Measurements from ENCODE around the gene HAUS6.
"Not testable (repeated sequence)": the region's sequence is repeated elsewhere in the genome, so short reads cannot be mapped to it uniquely, and the experiment has no call there.

Gene HAUS6, protein sequence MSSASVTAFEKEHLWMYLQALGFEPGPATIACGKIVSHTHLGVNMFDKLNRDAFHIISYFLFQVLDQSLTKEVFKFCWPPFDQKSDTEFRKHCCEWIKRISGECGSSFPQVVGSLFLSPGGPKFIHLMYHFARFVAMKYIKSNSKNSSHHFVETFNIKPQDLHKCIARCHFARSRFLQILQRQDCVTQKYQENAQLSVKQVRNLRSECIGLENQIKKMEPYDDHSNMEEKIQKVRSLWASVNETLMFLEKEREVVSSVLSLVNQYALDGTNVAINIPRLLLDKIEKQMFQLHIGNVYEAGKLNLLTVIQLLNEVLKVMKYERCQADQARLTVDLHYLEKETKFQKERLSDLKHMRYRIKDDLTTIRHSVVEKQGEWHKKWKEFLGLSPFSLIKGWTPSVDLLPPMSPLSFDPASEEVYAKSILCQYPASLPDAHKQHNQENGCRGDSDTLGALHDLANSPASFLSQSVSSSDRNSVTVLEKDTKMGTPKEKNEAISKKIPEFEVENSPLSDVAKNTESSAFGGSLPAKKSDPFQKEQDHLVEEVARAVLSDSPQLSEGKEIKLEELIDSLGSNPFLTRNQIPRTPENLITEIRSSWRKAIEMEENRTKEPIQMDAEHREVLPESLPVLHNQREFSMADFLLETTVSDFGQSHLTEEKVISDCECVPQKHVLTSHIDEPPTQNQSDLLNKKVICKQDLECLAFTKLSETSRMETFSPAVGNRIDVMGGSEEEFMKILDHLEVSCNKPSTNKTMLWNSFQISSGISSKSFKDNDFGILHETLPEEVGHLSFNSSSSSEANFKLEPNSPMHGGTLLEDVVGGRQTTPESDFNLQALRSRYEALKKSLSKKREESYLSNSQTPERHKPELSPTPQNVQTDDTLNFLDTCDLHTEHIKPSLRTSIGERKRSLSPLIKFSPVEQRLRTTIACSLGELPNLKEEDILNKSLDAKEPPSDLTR

DNA sequence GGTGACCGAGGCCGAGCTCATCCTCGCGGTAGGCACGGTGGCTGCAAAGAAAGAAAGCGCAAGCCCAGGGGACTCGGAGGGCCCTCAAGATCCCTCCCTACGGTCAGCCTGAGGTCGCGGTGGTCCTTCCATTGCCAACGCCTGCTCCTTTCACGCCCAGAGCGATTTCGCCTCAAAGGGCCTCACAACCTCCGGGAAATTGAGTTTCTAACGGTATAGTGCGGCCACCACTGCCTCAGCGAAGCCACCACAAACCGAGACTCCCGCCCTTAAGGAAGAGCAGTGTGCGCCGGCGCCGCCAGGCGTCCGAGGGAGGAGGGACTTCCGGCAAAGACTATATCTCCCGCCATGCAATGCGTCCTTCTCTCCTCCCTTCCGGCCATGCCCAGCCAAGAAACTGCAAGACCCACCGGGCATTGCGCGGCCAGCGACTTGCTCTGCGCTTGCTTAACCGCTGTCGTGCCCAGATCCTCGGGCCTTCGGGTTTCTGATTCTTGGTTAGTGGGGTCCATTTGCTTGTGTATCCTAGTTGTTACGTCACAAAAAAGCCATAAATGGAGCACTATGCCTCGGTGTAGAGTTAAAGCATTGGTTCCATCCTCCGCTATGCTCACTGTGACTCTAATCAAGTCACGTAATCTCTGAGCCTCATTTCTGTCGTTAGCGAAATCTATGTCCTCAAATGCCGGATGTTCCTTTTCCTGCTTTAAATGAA is at the start of gene HAUS6:
Gene HAUS6 (minus strand): TSS at position 274 of the 715 bp plus-strand sequence. CDS start 253 bp downstream, at position 21.
- peak; percentile 81 to 89 for DNase-seq (ENCODE audit: extremely low read depth in 1 of 2, low read depth in 1 of 2)

DNA sequence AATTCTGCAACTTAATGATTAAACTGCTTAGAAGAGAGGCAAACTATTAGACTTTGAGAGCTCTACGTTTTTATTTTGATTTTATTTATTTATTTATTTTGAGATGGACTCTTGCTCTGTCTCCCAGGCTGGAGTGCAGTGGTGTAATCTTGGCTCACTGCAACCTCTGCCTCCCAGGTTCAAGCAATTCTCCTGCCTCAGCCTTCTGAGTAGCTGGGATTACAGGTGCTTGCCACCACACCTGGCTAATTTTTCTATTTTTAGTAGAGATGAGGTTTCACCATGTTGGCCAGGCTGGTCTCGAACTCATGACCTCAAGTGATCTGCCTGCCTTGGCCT is 49.4 kb upstream of the HAUS6 start:
- DNase-seq (ENCODE audit: extremely low read depth in 1 of 2, low read depth in 1 of 2) = not testable (repeated sequence)

DNA sequence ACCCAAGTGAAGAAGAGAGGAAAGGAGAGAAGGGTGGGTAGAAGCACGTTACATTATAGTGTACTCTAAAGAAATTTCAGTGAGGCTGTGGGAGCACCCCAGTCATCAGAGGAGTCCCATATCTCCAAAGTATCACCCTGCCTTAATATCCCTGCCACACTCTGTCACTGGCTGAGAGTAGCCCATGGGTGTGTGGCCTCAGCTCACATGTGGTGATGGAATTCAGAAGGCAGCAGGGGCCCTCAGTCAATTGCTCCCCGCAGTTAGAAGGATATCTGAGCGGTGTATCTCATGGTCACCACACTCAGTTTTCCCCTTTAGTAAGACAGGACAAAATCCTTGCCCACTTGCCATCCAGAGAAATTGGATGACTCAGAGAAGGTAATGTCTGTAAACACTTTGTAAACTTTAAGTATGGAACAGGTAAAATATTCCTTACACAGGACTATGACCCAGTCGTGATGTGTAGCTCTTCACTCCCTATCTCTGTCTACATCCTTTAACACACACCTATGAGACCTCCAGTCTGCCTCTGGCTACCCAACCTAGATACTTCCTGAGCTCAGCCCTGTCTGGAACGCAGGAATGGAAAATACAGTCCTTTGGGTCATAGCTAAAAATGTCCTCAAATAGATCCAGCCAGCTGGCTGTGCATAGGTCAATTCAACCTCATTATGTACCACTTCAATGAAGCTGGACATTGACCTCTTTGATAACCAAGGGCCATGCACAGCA is 48.9 kb upstream of the HAUS6 start:
- no peak for DNase-seq (ENCODE audit: extremely low read depth in 1 of 2, low read depth in 1 of 2)

DNA sequence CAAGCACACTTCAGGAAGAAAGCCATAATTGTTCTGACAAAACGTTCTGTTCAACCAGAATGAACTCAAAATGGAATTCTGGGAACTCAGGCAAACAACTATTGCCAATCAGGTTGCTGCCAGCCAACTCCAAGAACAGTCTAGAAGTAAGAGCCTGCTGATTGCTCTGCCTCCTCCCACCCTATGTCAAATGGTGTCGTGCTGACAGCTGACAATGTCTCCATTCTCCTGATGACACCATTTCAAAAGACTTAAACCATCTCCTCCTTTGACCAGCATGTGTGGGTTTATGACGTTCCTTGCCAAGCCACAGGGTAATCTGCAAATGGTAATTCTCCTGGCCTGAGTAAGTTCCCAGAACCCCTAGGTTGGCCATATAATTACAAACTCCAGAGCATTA is 46.5 kb upstream of the HAUS6 start:
- DNase-seq (ENCODE audit: extremely low read depth in 1 of 2, low read depth in 1 of 2) = no peak

DNA sequence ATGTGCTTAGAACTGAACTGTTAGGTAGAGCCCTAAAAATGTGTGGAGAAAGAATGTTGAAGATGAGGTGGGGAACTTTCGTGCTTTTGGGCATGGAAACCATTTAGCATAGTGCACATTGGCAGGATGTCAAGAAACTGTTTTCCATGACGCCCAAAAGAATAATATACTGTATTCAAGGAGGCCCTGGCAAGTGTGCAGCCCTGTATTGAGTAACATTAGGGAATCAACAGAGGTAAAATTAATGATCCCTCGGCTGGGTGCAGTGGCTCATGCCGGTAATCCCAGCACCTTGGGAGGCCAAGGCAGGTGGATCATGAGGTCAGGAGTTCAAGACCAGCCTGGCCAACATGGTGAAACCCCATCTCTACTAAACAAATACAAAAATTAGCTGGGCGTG is 45.5 kb upstream of the HAUS6 start:
- DNase-seq (ENCODE audit: extremely low read depth in 1 of 2, low read depth in 1 of 2) = no peak

DNA sequence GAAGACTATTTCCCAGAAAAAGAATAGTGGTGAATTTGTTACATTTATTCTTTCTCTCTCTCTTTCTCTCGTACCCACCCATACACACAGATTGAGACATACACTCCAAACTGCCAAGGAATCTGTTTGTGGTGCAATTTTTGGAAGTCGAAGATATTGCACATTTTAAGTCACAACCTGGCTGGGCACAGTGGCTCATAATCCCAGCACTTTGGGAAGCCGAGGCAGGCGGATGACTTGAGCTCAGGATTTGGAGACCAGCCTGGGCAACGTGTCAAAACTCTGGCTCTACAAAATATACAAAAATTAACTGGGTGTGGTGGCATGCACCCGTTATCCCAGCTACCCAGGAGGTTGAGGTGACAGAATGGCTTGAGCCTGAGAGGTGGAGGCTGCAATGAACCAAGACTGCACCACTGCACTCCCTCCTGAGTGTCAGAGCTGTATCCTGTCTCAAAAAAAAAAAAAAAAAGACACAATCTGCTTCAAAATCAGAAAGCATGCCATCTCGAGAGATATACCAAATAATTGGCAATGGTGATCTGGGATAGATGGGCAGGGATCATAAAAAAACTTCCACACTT is 43.8 kb upstream of the HAUS6 start:
- DNase-seq (ENCODE audit: extremely low read depth in 1 of 2, low read depth in 1 of 2) = no peak

DNA sequence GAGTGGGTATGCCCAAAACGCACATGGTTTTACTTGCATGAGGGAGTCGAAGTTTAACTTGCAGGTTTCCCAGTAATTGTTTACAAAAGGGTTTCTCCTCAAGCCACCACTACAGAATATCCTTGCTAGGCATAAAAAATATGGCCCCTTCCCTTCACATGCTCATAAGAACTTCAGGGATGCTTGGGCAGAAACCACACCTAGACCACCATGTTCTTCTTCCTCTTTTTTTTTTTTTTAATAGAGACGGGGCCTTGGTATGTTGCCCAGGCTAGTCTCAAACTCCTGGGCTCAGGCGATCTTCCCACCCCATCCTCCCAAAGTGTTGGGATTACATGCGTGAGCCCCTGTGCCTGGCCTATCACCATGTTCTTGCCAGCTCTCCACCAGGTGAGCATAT is 43.2 kb upstream of the HAUS6 start:
- no peak for DNase-seq (ENCODE audit: extremely low read depth in 1 of 2, low read depth in 1 of 2)

DNA sequence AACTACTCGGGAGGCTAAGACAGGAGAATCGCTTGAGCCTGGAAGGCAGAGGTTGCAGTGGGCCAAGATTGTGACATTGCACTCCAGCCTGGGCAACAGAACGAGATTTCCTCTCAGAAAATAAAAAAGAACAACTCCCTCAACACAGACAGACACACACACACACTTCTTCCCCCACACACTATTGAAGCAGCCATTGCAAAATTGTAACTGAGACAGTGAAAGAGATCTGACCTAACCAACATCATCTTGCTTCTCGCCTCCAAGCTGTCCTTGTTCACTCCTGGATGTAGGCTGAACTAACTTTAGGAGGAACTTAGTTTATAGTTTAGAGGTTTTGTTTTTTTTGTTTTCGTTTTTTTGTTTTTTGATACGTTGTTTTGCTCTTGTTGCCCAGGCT is 37.6 kb upstream of the HAUS6 start:
- no peak for DNase-seq (ENCODE audit: extremely low read depth in 1 of 2, low read depth in 1 of 2)

DNA sequence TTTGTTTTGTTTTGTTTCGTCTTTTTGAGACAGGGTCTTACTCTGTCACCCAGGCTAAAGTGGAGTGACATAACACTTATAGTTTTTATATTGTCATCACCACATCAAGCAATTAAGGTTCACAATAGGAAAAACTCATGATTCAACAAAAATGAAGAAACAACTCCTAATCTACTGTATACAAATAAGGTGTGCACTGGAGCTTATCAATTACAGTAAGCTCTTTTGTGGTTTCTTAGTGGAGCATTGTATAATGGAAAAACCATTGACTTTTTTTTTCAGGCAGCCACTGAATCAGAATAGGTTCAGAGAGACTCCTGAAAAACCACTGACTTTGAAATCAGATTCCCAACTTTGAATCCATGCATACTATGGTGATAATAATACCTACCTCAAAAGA is 35.4 kb upstream of the HAUS6 start:
- DNase-seq (ENCODE audit: extremely low read depth in 1 of 2, low read depth in 1 of 2) = no peak

DNA sequence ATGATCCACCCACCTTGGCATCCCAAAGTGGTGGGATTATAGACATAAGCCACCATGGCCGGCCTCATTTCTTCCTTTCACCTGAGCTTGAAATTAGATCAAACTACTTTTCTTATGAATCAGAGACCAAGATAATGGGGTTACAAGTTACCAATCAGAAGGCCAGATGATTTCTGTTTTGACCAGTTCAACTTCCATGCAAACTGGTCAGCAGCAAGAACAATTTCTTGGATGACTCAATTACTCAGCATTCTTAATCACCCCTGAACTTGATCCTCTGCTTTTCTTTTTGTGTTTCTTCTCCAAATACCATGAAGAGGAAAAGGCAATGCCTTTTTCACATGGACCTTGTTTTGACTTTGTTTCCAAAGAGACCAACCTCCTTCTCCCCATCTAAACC is 34.6 kb upstream of the HAUS6 start:
- no peak for DNase-seq (ENCODE audit: extremely low read depth in 1 of 2, low read depth in 1 of 2)

DNA sequence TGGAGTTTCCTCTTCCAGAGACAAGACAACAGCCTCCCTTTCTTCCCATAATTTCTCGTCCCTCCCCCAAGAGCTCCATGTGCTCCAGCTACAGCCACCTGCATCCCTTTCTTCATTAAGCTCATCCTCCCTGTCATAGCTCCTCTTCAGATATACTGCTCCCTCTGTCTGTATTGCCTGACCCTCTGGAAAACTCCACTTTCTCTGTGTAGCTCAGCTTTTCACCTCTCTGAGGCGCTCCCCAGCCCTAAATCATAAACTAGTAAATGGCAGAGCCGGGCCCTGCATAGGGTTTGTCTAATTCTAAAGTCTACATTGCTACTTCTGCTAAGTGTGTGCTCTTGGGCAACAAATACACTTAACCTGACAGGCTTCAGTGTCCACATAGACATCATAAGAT is 33.4 kb upstream of the HAUS6 start:
- DNase-seq (ENCODE audit: extremely low read depth in 1 of 2, low read depth in 1 of 2) = no peak

DNA sequence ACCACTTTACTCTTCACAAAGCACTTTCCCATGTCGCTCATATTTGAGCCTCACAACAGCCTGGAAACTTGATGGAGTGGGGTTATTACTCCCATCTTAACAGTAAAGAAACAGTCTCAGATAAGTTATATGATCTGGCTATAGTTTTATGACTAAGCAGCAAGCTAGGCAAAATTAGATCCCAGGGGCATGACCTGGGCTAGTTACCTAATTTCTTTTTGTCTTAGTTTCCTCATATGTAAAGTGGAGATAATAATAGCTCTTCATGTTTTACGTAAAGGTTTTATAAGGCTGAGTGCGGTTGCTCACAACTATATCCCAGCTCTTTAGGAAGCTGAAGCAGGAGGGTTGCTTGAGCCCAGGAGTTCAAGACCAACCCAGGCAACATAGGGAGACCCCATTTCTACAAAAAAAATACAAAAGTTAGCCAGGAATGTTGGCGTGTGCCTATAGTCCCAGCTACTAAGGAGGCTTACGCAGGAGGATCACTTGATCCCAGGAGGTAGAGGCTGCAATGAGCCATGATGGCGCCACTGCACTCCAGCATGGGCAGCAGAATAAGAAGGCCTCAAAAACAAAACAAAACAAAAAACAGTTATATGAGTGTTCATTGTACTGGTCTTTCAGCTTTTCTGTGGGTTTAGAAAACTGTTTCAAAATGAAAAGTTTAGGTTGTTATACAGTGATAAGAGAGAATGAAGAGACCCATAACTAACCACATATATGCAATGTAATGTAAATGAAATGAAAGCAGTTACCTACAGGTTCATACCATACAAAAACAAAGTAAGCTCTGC is 31.0 kb upstream of the HAUS6 start:
- no peak for DNase-seq (ENCODE audit: extremely low read depth in 1 of 2, low read depth in 1 of 2)

DNA sequence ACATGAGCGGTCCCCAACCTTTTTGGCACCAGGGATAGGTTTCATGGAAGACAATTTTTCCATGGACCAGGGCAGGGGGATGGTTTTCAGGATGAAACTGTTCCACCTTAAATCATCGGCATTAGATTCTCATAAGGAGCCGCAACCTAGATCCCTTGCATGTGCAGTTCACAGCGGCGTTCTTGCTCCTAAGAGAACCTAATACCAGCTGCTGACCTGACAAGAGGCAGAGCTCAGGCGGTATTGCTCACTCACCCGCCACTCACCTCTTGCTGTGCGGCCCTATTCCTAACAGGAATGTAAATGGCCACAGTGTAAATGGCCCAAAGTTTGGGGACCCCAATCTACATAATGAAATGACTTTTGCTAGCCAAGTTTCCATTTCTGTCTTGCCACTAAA is 27.7 kb upstream of the HAUS6 start:
- no peak for DNase-seq (ENCODE audit: extremely low read depth in 1 of 2, low read depth in 1 of 2)

DNA sequence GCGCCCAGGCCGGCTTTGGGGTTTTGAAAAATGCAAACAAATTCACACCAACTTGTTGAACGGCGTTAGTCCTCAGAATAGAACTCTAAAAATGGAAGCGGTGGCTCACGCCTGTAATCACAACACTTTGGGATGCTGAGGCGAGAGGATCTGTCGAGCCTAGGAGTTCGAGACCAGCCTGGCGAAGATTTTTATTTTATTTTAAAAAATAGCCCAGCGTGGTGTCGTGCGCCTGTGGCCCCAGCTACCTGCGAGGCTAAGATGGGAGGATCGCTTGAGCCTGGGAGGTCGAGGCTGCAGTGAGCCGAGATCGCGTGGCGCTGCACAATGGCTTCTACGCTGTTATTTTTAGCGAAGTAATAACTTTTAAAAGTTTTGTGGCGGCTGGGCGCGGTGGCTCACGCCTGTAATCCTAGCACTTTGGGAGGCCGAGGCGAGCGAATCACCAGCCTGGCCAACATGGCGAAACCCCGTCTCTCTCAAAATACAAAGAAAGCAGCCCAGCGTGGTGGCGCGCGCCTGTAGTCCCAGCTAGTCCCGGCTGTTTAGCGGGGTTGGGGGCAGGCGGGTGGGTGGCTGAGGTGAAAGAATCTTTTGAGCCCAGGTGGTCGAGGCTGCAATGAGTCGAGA is 25.3 kb upstream of the HAUS6 start:
- DNase-seq (ENCODE audit: extremely low read depth in 1 of 2, low read depth in 1 of 2) = no peak

DNA sequence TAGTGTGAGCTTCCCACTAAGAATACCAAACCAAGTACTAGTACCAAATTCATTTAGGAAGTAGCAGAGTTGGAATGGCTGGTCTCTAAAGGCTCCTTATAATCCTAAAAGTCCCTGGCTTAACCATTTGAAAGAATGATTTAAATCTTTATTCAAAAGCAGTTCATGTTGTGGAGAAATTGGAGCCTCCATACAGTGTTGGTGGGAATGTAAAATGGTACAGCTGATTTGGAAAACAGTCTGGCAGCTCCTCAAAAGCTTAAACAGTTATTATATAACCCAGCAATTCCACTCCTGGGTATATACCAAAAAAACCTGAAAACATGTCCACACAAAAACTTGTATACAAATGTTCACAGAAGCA is 21.7 kb upstream of the HAUS6 start:
- no peak for DNase-seq (ENCODE audit: extremely low read depth in 1 of 2, low read depth in 1 of 2)

DNA sequence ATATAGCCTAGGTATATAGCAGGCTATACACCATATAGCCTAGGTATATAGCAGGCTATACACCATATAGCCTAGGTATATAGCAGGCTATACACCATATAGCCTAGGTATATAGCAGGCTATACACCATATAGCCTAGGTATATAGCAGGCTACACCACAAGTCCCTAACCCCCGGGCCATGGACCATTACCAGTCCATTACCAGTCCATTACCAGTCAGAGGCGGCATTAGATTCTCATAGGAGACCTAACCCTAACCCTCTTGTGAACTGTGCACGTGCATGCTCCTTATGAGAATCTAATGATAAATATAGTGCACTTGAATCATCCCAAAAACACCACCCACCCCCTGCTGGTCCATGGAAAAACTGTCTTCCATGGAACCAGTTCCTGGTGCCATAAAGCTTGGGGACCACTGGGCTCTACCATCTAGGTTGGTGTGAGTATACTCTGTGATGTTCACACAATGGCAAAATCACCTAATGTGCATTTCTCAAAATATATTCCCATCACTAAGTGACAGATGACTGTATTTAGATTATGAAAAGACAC is 19.9 kb upstream of the HAUS6 start:
- DNase-seq (ENCODE audit: extremely low read depth in 1 of 2, low read depth in 1 of 2) = no peak

DNA sequence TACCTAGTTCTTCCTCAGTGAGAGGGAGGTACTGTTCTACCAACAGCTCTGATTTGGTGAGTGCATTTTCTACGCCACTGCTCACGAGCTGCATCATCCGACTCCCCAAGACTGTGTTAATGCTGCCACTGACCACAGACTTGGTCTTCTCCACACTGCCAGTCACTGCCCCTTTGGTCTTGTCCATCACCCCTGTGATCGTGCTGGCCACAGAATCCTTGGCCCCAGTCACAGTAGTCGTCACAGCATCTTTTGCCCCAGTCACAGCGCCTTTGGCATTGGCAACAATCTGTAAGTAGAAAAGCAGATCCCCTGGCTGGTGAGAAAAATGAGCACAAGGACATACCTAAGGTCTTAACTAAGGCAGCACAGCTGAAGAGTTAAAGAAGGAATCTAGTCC is 18.2 kb upstream of the HAUS6 start:
- no peak for DNase-seq (ENCODE audit: extremely low read depth in 1 of 2, low read depth in 1 of 2)

DNA sequence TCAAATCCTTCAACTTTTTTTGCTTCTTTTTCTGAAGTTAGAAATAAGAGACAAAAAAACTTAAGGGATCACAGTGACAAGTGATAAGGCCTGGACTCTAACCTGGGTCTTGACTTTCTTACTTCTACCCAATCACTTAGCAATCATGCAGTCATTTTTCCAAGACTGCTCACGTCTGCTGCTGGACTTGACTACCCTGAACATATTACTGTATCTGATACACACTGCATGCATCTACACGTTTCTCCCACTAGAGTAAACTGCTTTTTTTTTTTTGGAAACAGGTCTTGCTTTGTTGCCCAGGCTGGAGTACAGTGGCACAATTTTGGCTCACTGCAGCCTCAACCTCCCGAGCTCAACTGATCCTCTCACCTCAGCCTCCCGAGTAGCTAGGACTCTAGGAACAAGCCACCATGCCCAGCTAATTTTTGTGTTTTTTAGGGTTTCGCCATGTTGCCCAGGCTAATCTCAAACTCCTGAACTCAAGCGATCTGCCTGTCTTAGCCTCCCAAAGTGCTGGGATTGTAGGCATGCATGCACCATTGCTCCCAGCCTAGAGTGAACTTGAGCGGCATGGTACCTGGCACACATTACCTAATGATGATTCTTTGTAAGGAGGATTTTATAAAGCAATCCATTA is 17.2 kb upstream of the HAUS6 start:
- no peak for DNase-seq (ENCODE audit: extremely low read depth in 1 of 2, low read depth in 1 of 2)

Measured in stimulated activated CD8-positive, alpha-beta memory T cell treated with anti-CD3 and anti-CD28 coated beads, Interleukin-7, amount 100 ng/mL, for 48 hours (primary cell).